Left colon (tissue), 2 donors: ENCODE data around the gene RABEP1. TPM values are rescaled to one million over a fixed set of nuclear protein-coding genes. Genes with fewer than 3 reads are reported as not detected.

Source experiments
- ATAC-seq: fragments of 200-7000 bp; cut with Tn5 transposase; one replicate; pipeline ENCODE4 v1.9.1; 2020; ENCODE audit warnings: mild to moderate bottlenecking, moderate library complexity
- DNase-seq, 2 donors: peaks; one replicate each; pipeline ENCODE4 v3.0.0-alpha.2; 2020
- intact Hi-C, 2 donors: fragments of 100-400 bp; cut with DNase I in 1 of 2; cut with micrococcal nuclease in 1 of 2; formaldehyde crosslinking; loops; one replicate each; pipeline versions ENCODE4 v1.11.2 to v1.14.0; 2022; cut with DNase I, micrococcal nuclease
- total RNA-seq, 2 donors: library from RNA; stranded (reverse); fragmentation: NEBNext Ultra II Directional; extraction: Animal tissue kit (Norgen Biotek cat#: 25700); gene quantifications; one replicate each; pipeline ENCODE4 v1.2.1, GENCODE V29; 2021
- donor health status: DM: no; HTN: no; CAD: no.
- donor health status: DM: yes; HTN: yes; CAD: no.

Gene RABEP1
- total RNA-seq, 2 donors from 2014 or later = 28.1 to 29.1 TPM

DNA sequence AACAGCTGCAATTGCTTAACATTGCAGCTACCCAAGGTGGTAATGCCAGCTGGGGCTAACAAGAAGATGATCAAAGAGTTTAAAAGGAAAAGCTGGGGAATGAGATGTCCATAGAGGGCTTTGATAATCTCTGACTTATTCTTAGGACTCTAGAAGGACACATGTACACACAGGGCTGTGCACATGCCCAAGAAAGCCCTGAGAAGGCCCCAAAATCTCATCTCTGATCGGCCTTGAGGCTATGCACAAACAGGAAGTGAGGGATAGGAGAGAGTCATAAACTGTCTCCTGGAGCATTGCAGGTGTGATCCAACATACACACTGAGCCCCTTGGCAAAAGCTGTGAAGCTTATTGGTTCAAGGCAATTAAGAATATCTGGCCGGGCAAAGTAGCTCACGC, 17.2 kb upstream of the RABEP1 start:
- DNase-seq = no peak
- ATAC-seq = peak; percentile 67
- intact Hi-C loops = no loop called here

DNA sequence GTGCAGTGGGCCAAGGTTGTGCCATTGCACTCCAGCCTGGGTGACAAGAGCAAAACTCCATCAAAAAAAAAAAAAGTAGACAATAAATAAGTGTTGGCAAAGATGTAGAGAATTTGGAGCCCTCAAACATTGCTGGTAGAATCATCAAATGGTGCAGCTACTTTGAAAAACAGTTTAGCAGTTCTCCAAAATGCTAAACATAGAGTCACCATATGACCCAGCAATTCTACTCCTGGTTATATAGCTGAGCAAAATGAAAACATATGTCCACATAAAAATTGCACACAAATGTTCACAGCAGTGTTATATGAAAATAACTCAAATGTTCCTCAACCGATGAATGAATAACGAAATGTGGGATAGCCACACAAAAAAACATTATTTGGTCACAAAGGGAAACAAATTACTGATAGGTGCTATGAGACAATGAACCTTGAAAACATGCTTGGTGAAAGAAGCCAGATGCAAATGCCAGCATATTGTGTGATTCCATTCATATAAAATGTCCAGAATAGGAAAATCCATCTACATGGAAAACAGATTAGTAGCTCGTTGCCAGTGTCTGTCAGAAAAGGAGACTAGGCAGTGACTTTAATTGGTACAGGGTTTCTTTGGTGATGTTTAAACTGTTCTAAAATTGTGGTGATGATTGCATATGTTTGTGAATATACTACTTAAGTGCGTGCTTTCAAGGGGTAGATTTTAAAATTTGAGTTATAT, 12.7 kb upstream of the RABEP1 start:
- DNase-seq (no peak), ATAC-seq (no peak)
- intact Hi-C loops = no loop called here

DNA sequence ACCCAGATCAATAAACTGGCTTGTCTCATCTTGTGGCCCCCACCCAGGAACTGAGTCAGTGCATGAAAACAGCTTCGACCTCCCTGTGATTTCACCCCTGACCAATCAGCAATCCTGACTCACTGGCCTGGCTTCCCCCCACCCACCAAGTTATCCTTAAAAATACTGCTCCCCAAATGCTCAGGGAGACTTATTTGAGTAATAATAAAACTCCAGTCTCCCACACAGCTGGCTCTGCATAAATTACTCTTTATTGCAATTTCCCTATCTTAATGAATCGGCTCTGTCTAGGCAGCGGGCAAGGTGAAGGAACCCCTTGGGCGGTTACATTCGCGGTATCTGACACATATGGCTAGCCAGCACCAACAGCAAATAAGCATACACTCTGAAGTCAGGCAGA, 9.8 kb upstream of the RABEP1 start:
- intact Hi-C loops = no loop called here
- DNase-seq (no peak), ATAC-seq (no peak)

- intact Hi-C loops = no loop called here
- ATAC-seq (no peak), DNase-seq (peak in 1 of 2 donors; percentile 28)
Measured at GRCh38 chr17:5282642-5283217, 646 bp downstream of the RABEP1 start.

DNA sequence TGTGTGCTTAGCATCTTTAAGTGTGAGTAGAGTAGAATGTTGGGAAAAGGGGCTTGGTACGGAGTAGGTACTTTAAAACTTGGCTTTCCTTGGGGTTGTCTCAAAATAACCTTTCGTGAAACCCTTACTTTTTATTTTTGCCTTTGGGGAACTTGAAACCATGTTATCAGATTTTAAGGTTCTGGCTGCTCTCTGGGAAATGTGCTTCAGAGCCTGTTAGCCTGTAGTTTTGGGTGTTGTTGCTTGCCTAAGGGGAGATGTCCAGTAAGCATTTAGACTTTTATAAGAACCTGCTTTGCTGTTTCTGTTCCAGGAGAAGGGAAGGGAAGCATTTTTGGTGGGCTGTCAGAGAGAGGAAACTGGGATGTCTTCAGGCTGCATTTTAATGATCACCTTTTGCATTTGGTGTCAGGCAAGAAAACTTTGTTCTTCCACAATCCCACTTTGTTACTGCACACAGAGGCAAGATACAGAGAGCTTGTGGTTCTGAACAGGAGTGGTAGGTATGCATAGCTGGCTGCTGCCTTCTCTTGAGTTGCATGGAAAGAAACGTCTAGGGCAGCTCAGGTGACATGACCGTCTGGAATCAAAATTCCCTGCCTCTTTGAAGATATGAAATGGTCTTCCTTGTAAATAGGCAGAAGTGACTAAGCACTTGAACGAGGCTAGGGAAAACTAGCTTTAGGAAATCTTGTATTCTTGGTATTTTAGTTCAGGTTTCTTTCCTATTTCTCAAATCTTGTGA, 1.7 kb downstream of the RABEP1 start:
- intact Hi-C loops = no loop called here
- DNase-seq = no peak
- no peak for ATAC-seq

DNA sequence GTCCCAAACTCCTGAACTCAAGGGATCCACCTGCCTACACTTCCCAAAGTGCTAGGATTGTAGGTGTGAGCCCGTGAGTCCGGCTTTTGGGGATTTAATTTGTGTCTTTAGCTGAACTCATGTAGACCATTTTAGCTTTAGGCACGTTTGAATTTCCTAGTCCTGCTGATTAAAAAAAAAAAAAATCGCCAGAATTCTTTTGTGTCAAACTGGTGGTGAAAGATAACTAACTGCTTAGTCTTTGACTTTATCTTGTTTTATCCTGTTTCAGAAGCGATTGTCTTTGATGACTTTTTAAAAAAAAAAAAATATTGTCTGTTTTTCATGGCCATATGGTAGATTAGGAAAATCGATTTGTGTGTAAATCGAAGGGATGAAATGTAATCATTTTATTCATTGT, 2.6 kb downstream of the RABEP1 start:
- no peak for DNase-seq

GRCh38 chr17:5286846-5287245, 4.8 kb downstream of the RABEP1 start:
- ATAC-seq (no peak), DNase-seq (no peak)
- intact Hi-C loops = no loop called here

More for the DNA sequence above, 2.6 kb downstream of the RABEP1 start:
- intact Hi-C loops = no loop called here
- ATAC-seq = no peak

GRCh38 chr17:5291683-5292350, 9.7 kb downstream of the RABEP1 start:
- intact Hi-C loops = no loop called here
- DNase-seq = no peak
- no peak for ATAC-seq

DNA sequence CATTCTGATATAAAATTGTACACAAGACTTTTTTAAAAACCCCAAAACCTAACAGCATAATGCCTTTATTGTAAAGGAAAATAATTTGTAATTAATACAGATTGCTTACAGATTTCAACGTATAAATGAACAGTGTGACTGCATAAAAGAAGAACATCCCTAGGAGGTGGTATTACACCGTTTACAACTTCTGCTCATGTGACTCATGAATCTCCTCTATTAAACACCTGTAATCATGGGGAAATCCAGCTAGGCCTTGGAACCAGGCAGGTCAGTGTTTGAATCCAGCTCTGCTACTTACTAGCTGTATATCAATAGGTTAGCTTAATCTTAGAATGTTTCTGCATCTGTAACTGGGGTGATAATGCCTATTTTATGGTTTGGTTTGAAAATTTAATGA, 15.2 kb downstream of the RABEP1 start:
- no peak for DNase-seq
- peak; percentile 62 for ATAC-seq
- intact Hi-C loops = no loop called here

GRCh38 chr17:5299383-5299782, 17.3 kb downstream of the RABEP1 start:
- intact Hi-C loops = no loop called here
- DNase-seq = no peak
- no peak for ATAC-seq

- ATAC-seq (no peak), DNase-seq (no peak)
- intact Hi-C loops = no loop called here
Measured at GRCh38 chr17:5304636-5305035, 22.6 kb downstream of the RABEP1 start.

DNA sequence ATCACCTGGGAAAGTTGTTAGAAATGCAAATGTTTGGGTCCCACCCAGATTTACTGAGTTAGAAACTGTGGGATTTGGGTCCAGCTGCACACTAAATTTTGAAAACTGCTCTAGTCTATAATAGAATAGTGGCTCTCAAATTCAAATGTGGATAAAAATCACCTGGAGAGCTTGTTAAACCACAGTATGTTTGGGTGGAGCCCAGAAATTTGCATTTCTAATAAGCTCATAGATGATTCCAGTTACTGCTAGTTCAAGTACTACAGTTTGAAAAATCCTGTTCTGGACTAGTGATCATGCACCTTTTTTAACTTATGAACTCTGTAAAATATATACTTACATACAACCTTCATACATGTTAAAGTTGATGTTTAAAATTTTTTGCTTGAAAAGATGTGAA, 27.8 kb downstream of the RABEP1 start:
- no peak for DNase-seq
- no peak for ATAC-seq
- intact Hi-C loops = no loop called here

- no peak for ATAC-seq
- no peak for DNase-seq
- intact Hi-C loops = no loop called here
Measured at GRCh38 chr17:5325851-5326250, 43.8 kb downstream of the RABEP1 start.

- intact Hi-C loops = no loop called here
- no peak for DNase-seq
- no peak for ATAC-seq
Measured at GRCh38 chr17:5329784-5330557, 47.9 kb downstream of the RABEP1 start.

GRCh38 chr17:5330981-5331380, 48.9 kb downstream of the RABEP1 start:
- ATAC-seq = no peak
- intact Hi-C loops = no loop called here

GRCh38 chr17:5331506-5331905, 49.4 kb downstream of the RABEP1 start:
- DNase-seq (no peak), ATAC-seq (no peak)
- intact Hi-C loops = no loop called here

More at GRCh38 chr17:5330981-5331380, 48.9 kb downstream of the RABEP1 start:
- no peak for DNase-seq

GRCh38 chr17:5344914-5345313, 62.8 kb downstream of the RABEP1 start:
- intact Hi-C loops = no loop called here
- DNase-seq (no peak), ATAC-seq (no peak)

GRCh38 chr17:5352681-5353289, 70.7 kb downstream of the RABEP1 start:
- no peak for ATAC-seq
- intact Hi-C loops = no loop called here
- no peak for DNase-seq

DNA sequence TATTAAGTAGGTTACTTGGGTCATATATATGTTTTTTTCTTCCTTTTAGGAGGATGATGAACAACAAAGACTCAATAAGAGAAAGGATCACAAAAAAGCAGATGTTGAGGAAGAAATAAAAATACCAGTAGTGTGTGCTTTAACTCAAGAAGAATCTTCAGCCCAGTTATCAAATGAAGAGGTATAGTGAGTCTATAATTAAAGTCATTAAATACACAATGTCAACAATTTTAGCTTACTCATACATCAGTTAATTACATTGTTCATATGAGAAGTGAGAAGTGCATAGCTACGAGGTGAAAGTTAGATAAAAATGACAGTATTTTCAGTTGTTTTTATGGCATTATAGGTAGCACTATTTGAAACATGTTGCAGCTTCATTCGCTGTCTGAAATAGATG, 72.2 kb downstream of the RABEP1 start:
- DNase-seq (no peak), ATAC-seq (no peak)
- intact Hi-C loops = no loop called here
